Choroid plexus epithelial cell (primary cell): ENCODE data around the gene HIGD1C.

Experiments used
- DNase-seq: peaks from one replicate; pipeline ENCODE4 v3.0.0-alpha.2; 2010; ENCODE audit warnings: low read depth
- H3K4me3 ChIP-seq: 2 replicates; pipeline ENCODE4 v1.5.1; 2011; ENCODE audit warnings: low read depth, mild to moderate bottlenecking, control low read depth, low read length, moderate library complexity
- TF ChIP-seq, protein P1 (sequence below): conservative IDR thresholded peaks from 2 replicates; pipeline ENCODE4 v1.5.1; 2011; ENCODE audit warnings: low read depth, mild to moderate bottlenecking, control low read depth, inconsistent platforms, low read length, moderate library complexity

HIGD1C gene

DNA sequence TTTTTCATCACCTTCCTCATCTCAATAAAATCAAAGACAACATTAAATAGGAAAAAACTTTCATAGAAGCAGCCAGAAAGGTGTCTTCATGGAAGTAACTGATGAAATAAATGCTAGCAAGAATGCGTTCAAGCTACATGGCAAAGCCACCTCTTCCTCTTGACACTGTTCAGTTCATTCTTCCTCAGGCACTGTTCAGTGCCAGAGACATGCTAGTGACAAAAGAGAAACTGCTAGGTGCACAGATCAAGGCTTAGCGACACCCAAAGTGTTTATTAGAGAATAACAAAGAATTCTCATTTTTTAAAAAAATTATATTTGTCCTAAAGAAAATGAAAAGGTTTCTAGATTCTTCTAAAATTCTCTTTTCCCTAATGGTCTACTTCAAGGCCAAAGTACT is 66.6 kb downstream of the HIGD1C start:
- H3K4me3 ChIP-seq = no peak overlapping the region
- DNase-seq = no peak
- TF ChIP-seq, protein P1, sequence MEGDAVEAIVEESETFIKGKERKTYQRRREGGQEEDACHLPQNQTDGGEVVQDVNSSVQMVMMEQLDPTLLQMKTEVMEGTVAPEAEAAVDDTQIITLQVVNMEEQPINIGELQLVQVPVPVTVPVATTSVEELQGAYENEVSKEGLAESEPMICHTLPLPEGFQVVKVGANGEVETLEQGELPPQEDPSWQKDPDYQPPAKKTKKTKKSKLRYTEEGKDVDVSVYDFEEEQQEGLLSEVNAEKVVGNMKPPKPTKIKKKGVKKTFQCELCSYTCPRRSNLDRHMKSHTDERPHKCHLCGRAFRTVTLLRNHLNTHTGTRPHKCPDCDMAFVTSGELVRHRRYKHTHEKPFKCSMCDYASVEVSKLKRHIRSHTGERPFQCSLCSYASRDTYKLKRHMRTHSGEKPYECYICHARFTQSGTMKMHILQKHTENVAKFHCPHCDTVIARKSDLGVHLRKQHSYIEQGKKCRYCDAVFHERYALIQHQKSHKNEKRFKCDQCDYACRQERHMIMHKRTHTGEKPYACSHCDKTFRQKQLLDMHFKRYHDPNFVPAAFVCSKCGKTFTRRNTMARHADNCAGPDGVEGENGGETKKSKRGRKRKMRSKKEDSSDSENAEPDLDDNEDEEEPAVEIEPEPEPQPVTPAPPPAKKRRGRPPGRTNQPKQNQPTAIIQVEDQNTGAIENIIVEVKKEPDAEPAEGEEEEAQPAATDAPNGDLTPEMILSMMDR = no peak

GRCh38 chr12:51019927-51020326 is 67.6 kb downstream of the HIGD1C start:
- no peak overlapping the region for H3K4me3 ChIP-seq
- TF ChIP-seq, protein P1 = no peak
- DNase-seq = no peak
